Activated T-cell treated with anti-CD3 and anti-CD28 coated beads, Interleukin-2, amount 50 U/mL, for 1 hour (primary cell): ENCODE data around the gene IL9.

ENCODE experiments used
- DNase-seq: peaks from one replicate; pipeline ENCODE4 v3.0.0-alpha.2; 2020

IL9 gene

GRCh38 chr5:135895474-135896006 lies at the start of gene IL9:
IL9 (minus strand) TSS chr5:135895841; CDS start chr5:135895816, 25 bp downstream.
- no peak for DNase-seq

- DNase-seq, result no peak
Measured at GRCh38 chr5:135944967-135945560, 49.4 kb upstream of the IL9 start.

GRCh38 chr5:135944564-135944963 lies 48.9 kb upstream of the IL9 start:
- DNase-seq, result no peak

DNA sequence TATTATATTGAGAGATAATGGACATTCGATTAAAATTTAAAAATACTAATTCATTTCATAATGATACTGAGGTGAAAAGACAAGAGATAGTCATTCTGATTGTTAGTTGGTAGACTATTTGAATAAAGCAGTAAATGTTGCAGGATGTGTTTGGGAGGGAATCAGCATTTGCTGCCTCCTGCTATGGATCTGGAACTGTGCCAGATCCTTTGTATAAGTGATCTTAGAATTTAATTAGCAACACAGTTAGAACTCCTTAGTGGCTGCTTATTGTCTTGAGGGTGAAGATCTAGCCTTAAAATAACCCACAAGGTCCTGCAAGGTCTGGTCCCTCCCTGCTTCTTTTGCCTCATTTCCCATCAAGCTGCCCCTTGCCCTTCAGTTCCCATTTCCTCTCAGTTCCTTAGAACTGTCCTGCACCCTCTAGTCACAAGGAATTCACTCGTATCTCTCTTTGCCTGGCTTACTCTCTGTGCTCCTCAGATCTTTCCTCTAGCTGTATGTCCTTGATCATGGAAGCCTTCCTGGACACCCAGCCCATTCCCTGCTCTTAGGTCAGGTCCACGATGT lies 46.6 kb upstream of the IL9 start:
- no peak for DNase-seq

DNA sequence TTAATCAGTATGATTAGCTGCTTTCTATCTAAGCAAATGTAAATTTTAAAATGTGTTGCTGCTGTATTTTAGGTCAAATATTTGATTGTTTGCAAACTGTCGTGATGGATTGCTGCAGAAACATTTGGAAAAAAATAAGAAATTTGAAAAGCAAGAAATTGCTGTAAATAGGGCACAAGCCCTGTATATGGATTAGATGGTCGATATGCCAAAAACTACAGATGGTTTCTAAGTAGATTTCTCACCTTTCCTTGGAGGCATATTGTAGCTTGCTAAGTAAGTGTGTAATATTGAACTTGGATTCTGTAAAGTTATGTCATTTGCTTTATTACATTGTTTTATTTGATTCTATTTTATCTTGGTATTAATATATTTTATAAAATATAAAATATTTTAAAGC lies 46.1 kb upstream of the IL9 start:
- DNase-seq, result no peak

DNA sequence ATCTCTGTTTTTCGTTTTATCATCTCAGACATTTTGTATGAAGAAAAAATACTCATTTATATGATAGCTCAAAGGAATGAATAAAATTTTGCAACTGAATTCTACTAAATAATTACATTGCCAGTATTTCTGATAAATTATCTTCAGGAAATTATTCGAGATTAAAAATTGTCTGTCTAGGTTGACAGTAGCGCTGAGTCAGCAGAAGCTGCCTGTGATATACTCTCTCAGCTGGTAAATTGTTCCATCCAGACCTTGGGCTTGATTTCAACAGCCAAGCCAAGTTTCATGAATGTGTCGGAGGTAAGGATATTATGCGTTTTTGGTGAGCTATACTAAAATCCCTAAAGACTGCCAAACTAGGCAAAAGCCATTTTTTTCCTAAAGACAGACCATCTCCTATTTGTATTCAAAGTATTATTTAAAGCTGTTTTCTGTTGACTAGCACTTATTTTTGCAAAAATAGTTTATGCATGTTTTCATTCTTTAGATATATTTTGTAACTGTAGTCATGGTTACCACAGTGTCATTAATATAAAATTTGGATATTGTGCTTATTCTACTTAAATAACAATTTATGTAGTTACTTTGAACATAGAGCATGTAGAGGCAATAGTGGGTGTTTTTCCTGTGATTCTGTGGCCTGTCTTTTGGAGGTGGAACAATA lies 41.7 kb upstream of the IL9 start:
- DNase-seq, result no peak

DNA sequence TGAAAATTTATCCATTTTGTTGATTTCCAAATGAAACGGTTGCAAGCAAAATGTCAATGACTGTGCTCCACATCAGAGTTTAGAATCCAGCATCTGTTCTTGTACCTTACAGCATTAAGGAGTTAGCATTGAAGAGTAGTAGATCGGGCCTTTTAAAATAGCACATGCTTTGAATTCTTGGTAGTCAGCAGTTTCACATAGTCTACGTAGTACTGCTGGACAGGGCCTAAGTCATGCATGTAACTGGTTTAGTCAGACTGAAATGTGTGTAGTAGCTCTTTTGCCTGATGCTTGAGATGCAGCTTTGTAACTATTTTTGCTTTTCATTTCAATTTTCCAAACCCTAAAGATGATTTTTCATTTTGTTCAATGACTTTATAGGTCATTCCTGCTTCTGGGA lies 39.3 kb upstream of the IL9 start:
- DNase-seq, result no peak

GRCh38 chr5:135930949-135931295 lies 35.3 kb upstream of the IL9 start:
- no peak for DNase-seq

DNA sequence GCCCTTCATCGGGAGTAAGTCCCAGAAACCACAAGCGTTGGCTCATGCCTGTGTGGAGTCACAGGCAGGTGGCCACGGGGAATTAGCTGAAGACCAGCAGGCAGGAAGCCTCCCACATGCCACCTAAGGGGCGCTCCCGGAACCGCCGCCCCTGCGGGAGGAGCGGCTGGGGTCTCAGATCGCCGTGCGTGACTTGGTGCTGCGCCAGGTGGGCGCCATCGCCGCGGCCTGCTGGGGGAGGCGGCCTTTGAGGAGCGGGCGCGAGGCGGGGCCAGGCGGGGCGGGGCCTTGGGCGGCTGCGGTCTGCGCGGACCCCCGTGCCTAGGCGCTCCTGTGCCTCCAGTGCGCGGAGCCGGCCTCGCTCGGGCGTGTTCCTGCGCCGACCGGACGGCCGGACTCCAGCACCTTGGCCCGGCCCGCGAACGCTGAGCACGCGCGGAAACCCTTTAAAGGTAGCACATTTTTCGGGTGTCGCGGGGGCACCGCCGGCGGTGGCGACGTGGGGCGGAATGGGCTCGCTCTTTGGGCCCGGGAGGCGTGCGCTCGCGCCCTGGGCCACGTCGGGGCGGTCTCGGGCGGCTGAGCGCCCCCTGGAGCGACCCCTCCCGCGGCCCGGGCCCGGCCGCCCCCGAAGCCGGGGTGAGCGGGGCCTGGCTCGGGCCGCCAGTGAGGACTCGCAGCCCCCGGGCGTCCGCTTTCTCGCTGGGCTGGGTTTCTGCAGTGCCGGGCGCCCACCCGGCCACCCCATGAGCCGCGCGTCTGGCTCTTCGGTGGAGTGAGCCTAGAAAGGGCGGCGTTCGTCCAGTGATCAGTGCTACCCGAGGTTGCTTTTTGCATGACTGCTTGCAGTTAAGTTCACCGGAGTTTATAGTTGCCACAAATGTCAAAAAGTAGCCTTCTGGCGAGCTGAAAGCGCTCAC lies 34.6 kb upstream of the IL9 start:
- no peak for DNase-seq

GRCh38 chr5:135921388-135921787 lies 25.7 kb upstream of the IL9 start:
- no peak for DNase-seq

GRCh38 chr5:135920199-135920598 lies 24.6 kb upstream of the IL9 start:
- DNase-seq, result no peak

DNA sequence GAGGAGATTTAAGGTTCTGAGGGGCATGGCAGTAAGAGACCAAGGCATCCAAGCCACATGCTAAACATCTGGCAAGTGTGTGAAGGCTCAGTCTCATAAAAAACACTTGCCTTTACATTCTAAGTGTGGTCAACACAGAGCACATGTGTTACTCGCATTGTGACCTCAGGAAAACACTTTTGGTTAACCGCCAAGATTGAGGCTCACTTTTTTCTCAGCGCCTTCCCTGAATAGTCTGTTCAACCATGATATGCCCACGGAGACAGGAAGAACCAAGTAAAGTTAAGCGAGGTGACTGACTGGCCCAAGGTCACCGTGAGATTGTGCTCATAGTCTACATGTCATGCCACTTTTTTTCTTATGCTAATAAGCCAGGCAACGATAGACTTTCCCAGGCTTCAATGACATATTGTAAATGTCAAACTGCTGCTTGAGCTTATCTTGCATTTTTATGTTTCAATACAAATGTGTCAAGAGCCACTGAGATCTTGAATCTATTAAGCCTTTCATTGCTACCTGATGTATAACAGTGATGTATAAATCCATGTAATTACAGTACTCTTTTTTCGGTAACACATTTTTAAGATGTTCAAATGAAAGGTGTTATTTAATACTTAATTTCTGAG lies 21.1 kb upstream of the IL9 start:
- no peak for DNase-seq

DNA sequence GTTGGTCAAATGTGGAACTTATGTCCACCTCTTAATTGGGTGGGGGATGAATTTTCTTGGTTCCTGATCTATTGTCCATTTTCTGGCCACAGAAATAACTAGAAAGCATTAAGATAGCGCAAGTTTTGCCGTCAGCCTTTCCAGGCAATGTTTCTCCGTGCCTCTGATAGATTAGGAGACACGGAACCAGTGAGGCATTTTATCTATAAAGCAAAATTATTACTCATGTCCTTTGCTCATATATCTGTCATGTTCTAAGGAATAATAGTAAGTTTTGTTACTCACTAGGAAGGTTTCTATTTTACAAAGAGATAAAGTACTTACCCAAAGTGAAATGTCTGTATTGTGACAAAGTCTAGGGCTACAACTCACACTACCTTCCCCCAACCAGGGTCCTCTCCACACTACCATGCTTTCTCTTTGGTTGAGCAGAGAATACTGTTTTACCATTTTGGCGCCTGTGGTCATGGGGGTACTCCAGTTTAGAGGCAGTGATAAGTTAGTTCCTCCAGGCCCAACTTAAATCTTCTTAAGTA lies 19.9 kb upstream of the IL9 start:
- DNase-seq, result no peak

DNA sequence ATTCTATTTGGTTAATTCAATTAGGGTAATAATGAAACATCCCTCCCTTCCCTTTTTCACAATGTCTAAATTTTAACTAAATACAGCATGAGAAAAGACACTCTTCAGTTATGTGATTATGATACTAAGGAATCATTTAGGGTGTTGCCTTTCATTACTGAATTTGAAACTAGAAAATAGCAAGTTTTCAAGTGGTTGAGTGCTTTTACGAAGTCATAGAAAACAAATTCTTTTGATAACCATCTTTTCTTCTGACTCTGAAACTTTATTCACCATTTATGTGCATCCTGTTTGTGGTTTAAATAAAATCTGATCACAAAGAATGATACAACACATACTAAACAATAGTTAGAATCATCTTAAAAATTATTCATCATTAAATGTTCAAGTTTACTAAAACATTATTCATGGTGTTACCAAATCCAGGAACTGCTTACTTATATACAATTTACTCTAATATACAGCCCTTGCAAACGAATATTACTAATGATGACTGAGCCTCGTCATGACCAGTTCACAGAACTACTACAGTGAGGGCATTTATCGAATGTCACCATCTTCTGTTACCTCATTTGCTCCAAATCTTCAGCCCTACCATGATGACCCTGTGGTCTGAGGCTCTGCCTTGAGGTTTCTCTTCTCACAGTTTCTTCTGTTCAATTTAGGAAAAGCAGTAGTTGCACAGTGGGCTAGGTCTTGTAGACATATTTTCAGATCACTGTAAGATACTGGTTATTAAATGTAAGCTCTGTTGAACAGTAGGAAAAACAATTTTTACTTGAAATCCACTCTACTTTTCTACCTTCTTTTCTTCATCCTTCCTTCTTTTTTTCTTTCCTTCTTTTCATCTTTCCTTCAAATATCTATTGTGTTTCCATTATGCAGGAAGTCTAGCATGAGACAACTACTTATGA lies 18.3 kb upstream of the IL9 start:
- no peak for DNase-seq

DNA sequence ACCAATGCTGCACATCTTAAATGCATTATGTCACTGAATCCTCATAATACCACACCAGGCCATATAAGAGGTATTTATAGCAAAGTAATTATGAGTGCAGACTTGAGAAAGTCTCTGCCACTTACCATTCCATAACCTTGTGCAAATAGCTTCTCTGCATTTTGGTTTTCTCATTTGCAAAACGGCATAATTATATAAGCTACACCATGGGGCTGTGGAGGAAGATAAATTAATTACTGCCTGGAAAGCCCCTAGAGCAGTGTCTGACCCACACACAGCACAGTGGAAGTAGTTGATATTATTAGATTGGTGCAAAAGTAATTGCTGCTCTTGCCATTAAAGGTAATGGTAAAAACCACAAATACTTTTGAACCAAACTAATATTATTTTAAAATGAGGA lies 9.5 kb upstream of the IL9 start:
- no peak for DNase-seq

DNA sequence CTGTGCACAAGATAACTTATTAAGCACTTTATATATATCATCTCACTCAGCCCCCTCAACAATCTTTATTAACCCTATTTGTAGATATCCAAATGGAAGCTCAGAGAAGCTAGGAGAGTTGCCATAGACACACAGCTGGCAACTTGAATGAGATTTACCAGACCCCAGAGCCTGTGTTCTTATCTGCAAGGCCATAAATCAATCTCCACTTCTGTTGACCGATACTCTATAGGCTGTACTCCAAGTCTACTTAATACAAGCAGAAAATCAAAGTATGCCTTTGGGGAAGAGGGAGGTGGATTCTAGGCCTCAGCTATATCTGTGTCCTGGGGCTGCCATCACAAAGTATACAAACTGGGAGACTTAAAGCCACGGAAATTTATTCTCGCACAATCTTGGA lies 6.0 kb upstream of the IL9 start:
- DNase-seq, result no peak

DNA sequence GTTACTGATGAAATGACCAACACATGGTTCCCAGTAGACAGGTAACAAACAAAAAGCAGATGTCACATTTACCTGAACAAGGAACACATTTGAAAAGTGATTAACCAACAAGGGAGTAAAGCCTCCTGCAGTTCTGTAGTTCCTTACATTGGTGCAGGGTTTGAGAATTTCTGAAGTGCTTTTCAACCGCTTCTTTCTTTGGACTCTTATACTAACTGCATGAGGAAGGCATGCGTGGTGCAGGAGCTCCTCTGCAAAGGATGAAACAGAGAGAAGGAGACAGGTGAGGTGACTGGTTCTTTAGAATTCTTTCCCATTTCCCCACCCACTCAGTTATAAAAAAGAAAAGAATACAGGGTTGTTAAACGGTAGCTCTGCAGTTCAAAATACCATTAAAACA lies 4.6 kb upstream of the IL9 start:
- DNase-seq, result no peak

DNA sequence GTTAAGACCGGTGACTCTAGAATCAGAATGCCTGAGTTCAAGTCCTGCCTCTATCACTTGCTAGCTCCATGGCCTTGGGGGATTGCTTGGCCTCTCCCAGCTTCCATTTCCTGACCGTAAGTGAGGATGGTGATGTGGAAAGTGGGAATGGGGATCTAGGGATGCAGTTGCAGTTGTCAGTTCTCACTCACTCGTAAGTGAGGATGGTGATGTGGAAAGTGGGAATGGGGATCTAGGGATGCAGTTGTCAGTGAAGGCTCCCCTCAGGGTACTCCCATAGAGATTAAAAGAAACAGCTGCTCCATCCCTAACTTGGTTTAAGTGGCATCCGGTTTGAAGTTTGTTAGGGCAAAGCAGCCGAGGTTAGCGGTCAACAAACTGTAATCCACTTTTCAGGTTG lies 3.0 kb upstream of the IL9 start:
- DNase-seq, result no peak

GRCh38 chr5:135894789-135895188 lies 852 bp downstream of the IL9 start:
- DNase-seq, result no peak

DNA sequence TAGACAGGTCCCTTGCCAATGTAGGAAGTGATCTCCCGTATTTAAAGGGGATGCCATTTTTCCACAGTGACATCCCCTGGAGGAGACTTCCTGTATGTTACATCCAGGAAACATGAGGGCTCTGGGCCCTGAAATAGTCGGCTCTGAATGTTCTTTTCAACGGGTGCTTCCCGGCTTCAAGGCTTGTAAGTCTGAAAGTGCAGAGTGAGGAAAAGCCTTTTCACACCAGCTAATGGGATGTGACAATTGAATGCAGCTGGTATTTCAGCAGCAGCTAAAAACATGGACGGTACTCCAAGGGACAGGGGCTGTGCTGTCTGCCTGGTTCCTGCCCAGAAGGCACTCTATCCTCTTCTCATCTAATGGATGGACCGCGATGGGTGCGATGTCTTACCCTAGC lies 1.4 kb downstream of the IL9 start:
- no peak for DNase-seq

DNA sequence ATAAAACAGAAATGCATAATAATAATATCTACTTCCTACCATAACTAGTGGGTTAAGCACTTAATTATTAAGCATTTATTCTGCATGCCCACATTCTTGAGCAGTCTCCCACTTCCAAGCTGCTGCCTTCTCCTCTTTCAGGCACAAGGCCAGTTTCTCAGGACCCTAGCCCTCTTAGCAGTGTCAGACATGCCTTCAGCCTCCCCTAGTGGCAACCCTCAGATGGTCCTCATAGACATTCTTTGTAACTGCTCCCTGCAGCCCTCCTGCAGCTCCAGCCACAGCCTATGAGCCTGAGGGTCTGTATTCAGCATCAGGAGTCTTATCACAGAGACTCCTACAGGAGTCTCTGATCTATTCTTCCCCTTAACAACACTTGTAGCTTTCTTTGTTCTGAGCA lies 3.9 kb downstream of the IL9 start:
- DNase-seq, result no peak

DNA sequence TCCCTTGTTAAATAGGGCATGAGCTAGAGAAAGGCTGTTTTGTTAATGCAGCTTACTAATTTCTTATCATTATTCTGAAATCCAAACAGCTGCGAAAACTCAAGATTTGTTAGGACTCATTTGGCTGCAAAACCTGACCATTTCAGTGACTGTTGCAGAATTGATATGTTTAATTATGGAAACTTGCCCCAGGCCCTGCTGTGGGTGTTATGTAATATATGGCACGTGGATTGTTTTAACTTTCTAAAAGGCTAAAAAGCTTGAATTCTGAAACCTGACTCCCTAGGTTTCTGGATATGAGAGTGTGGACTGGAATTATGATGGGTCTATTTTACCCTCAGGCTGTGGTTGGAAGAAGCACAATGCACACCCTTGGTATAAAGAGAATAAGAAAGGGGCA lies 4.4 kb downstream of the IL9 start:
- DNase-seq, result no peak
